Activated CD8-positive, alpha-beta memory T cell treated with anti-CD3 and anti-CD28 coated beads, Interleukin-2, amount 50 U/mL, for 24 hours (primary cell): ENCODE measurements around the gene DPYSL4.

Experiments used
- DNase-seq: peaks from one replicate; pipeline ENCODE4 v3.0.0-alpha.2; 2020; ENCODE audit errors: extremely low read depth

DPYSL4 gene

DNA sequence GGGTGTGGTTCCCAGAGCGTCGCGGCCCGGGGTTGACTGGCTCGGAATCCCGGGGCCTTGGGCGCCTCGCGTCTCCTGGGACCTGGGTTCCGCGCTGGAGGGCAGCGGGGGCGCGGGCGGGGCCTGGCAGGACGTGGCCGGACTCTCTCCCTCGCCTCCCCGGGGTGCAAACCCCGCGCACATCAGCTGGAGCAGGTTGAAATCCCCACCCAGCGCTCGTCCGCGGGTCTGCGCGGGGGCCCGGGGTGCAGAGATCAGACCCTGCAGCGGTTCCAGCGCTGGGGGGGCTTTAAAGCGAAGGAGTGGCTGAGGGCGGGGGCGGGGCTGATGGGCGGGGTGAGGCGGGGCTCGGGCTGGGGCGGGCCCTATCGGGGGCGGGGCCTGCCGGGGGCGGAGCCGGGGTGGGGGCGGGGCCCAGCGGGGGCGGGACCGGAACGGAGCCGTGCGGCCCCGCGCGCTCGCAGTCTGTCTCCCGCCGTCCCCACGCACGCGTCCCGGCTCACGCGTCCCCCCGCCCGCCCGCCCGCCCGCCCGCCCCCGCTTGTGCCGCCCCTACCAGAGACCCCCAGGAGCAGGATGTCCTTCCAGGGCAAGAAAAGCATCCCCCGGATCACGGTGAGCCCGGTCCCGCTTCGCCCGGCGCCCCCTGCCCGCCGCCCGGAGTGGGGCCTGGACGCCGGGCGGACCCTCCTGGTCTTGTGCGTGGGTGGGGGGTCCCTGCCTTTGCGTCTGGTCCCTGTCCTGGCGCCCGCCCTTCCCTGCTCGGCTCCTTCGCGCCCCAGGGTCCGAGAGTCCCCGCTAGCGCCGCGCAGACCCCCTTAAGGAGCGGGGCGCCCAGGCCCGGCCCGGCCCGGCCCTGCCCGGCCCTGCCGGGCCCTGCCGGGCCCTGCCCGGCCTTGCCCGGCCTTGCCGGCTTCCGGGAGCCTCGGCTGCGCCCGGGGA, at the start of gene DPYSL4:
Gene DPYSL4, plus strand, starts transcription at position 461 of the 942 bp plus-strand sequence. Its CDS starts 116 bp downstream, at position 577.
- DNase-seq: no peak

DNA sequence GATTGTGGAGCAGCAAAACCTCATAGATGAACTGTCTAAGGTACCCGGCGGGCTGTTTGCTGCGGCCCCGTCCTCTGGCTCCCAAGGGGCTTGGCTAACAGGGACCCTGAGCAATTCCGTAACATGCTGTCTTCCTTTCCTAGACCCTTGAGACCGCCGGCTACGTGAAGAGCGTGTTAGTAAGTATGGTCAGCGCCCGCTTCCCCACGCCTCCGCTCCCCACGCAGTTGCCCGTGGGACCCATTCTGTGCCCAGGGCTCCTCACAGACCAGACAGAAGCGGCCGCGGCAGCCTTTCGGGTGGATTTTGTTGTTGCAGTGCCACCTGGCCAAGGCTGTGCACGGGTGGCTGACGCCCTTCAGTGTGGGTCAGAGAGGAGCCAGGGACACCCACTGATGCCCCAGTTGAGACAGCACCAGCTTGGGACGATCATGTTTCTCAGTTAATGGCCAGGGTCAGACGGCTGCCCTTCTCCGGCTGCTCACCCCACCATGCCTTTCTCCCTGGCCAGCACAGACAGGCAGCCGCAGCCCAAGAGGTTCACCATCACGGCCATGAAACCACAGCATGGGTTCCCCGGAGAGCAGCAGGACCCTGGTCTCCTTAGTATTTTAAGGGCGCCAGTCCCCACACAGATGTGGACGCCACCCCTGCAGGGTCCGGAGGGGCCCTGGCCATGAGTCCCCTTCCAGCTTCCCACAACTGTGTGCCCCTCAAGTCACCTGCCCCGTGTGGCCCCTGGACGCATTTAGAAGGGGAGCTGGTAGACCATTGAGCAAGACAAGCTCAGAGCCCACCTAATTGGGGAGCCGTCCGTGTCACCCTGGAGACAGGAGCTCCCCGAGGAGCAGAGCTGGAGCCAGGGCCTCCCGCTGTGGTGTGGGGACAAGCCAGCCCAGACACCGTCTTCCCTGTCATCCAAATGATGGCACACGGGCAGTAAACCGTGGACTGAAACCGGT, 49.4 kb upstream of the DPYSL4 start:
- no peak for DNase-seq

DNA sequence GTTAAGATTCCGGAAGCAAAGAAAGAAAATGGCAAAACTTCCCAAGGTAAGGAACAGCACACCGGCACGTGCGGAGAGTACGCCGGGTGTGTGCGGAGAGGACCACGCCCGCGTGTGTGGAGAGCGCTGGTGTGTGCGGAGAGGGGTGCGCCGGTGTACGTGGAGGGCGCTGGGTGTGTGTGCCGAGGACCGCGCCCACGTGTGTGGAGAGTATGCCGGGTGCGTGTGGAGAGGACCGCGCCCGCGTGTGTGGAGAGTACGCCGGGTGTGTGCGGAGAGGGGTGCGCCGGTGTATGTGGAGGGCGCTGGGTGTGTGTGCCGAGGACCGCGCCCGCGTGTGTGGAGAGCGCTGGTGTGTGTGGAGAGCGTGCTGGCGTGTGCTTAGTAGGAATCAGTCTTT, 48.6 kb upstream of the DPYSL4 start:
- DNase-seq: no peak

DNA sequence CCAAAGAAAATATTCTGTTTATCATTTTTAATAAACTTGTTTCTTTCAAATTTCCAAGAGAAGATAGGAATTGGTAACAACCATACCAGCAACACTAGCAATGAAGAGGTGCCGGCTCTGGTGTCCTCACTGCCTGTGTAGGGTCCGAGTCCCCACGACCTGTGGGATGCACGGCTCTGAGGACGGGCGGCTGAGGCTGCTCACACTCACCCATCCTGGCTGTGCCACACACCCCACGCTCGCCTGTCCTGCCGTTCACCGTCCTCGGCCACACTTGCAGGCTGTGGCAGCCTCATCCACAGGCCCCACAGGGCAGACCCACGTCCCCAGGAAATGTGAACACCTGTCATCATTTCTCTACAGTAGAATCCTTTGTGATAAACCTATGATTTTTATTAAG, 48.2 kb upstream of the DPYSL4 start:
- DNase-seq: no peak

DNA sequence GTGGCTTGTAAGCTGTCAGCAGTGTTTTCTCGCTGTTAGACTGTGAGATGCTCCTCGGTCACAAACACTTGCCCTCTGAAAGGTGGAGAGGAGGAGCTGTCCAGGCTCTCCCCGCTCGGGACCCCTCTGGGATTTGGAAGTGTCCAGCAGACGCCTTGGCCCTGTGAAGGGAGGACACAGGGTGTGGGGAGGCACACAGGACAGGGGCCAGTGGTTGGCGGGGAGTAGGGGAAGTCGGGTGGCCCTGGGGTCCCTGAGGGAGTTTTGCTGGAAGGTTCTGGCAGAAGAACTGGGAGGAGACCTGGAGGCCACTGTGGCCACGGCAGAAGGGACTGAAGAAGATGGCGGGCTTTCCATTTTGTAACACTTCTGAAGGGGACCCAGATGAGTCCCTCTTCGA, 47.2 kb upstream of the DPYSL4 start:
- no peak for DNase-seq

DNA sequence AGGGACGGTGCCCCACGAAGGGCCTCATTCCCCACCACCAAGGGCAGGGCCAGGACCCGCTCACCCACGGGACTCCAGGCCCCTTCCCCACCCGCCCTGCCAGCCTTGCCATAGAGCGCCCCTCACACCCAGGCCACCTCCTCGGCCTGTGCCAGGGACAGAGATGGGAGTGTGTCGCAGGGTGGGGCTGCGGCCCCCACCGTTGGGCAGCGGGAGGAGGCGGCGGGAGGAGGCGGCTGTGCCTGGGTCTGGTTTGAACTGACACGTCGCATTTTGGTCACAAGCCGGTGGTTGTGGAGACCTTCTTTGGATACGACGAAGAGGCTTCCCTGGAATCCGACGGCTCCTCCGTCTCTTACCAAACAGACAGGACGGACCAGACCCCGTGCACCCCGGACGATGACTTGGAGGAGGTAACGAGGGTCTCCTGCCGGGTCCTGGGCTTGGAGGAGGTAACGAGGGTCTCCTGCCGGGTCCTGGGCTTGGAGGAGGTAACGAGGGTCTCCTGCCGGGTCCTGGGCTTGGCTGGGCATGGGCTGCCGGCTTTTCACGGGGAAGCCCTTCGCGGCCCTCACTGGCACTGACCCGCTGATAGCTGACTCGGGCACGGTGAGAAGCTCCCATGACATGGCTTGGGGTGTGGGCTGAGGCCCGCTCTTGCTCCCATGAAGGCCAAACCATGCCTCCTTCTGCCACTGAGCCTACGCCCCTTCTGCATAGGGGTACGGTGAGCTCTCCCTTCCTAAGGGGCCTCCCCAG, 46.4 kb upstream of the DPYSL4 start:
- DNase-seq: no peak

DNA sequence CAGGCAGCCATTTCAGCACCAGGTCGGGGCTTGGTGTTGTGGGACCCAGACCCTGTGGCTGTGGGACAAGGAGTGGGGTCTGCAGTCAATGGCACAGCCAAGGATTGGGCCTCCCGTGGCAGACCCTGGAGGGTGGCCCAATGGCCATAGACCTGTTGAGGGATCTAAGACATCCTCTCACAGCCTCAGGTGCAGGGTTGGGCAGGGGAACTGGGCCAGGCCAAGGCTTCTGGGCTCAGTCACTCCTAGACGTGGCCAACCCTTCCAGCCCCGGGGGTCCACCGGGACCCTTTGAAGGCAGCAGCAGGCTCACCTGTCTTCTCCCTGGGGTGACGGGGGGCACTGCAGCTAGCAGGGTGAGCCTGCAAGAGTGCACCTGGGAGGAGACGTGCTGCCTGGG, 45.7 kb upstream of the DPYSL4 start:
- DNase-seq: no peak

DNA sequence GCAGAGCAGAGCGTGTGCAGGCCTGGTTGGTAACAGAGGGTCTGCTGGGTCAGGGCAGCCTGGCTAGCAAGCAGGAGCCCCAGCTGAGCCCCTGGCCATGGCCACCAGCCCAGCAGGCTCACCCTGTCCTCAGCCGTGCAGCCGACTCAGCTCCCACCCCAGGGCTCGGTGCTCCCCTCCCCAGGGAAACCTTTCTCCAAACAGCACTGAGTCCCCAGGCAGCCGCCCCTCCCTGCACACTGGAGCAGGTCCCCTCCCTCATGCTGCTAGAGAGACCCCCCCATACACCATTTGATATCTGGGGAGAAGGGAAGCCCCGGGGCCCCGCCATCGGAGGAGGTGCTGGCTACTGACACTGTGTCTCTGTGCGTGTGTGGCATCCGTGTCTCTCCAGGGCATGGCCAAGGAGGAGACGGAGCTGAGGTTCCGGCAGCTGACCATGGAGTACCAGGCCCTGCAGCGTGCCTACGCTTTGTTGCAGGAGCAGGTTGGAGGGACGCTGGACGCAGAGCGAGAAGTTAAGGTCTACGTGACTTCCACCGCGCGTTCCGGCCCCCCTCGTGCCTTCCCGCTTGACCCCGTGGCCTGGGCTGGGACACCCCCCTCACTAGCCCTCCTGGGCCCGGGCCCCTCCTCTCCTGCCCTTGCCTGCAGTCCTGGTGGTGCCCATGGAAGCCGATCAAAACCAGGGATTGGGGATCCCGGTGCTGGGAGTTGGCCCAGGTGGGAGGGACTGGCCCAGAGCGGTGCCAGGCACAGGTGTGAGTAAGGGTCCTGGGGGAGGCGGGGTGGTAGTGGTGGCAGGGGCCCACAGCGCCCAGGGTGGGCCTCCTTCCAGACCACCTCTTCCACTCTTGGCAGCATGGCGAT, 45.0 kb upstream of the DPYSL4 start:
- DNase-seq: no peak

DNA sequence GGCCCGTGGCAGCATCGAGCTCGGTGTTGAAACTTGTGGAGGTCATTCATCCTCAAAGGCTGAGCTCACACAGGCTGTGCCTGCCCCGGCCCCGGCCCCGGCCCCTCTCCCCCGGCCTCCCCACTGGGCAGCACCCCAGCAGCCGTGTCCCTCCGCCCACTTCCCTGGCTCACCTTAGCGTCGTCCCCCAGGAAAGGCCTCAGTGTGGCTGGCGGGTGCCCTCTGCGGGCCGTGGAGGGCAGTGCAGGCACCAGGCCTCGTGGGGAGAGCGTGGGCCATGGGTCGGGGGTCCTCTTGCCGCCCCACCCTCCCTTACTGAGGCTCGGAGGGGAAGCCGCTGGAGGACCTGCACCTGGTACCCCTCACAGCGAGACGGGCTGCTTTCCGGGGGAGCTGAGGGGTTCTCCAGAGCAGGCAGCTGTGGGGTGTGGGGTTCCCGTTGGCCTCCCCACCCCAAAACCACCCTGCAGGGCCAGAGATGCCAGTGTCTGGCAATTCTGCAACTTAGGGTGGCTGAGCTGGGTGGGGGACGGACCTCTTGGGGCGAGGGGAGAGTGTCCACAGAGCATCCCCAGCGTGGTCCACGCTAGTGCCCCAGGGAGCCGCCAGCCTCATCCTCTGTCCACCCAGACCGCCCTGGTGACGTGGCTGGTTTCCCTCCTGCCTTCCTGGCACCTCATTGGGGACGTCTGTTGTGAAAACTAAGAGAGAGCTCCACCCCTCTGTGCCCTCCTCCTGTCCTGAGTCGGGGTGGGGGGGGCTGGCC, 44.2 kb upstream of the DPYSL4 start:
- no peak for DNase-seq

DNA sequence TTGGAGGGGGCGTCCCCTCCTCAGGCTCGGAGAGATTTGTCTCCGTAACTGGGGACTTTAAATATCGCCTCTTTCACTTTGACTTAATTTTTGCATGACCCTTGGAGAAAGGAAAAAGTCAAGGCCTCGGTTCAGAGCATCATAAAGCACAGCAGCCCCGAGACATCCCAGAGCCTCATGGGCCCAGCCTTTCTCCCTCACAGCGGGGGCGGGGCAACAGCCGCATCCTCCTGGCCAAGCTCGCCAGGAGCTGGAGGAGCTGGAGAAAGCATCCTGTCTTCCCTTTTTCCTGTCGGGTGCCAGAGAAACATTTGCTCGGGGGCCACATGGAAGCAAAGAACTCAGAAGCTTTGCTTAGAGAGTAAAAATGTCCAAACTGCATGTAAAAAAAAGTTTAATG, 43.6 kb upstream of the DPYSL4 start:
- no peak for DNase-seq

DNA sequence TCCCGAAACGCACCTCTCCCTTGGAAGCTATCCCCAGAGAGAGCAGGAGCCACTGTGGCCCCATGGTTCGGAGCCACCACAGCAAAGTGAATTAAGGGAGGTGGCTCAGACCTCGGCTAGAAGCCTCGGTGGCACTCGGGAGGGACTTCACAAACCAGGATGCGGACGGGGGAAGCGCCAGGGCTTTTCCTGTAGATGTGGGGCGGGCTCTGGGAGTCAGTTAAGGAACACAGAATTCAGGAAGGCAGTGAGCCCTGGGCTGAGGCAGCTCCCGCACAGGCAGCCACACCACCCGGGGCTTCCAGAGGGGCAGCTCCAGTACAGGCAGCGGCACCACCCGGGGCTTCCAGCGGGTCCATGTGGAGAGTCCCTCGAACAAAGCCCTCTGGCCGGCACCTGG, 42.7 kb upstream of the DPYSL4 start:
- DNase-seq: no peak

DNA sequence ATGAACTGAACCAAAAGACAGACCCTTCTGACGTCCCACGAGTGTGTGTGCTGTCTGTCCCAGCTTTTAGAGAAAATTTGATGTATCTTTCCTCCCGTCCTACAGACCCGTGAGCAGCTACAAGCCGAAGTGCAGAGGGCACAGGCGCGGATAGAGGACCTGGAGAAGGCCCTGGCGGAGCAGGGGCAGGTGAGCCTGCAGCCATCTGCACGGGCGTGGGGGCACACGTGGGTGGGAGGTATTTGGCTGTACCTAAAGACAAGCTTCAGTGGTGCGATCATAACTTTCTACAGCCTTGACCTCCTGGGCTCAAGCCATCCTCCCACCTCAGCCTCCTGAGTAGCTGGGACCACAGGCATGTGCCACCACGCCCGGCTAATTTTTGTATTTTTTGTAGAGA, 41.7 kb upstream of the DPYSL4 start:
- no peak for DNase-seq

DNA sequence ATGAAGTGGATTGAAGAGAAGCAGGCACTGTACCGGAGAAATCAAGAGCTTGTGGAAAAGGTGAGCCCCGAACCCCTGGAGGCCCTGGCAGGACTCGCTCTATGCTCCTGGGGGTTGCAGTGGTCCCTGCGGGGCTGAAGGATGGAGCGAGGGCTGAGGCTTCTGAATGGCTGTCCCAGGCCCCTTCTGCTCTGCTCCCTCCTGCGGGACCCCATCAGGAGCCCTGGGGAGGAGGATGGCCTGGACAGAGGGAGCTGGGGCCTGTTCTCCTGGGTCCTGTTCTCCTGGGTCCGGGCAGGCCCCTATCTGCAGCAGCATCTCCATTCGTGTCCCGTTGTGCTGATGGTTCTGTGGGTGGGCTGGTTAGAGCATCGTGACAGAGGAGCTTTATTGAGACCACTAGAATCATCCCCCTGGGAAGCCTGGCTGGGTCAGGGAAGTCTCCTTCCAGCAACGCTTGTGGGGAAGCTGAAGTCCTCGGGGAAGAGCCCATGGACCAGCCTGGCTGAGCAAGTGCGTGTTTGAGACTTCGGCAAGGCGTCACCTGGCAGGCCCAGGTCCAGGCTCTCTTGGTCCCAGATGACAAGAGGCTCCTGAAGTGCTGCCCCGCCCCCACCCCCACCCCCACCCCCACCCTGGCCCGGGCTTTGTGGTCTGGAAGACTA, 41.1 kb upstream of the DPYSL4 start:
- no peak for DNase-seq

DNA sequence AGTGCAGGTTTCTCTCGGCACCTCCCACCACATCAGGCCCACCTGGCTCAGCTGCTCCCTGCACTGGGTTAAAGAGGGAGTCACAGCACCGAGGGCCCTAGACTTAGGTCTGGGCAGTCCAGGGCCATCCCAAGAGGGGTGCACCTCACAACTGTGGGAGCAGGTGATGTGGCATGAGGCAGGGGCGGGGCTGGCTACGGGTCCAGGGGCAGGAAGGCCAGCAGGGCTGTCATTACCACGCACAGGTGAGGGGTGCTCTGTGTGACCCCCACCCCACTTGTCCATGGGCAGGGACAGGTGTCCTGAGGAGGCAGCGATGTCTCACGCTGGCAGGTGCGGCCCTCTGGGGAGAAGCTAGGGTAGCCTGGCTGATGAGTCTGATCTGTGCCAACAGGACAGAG, 40.5 kb upstream of the DPYSL4 start:
- no peak for DNase-seq

DNA sequence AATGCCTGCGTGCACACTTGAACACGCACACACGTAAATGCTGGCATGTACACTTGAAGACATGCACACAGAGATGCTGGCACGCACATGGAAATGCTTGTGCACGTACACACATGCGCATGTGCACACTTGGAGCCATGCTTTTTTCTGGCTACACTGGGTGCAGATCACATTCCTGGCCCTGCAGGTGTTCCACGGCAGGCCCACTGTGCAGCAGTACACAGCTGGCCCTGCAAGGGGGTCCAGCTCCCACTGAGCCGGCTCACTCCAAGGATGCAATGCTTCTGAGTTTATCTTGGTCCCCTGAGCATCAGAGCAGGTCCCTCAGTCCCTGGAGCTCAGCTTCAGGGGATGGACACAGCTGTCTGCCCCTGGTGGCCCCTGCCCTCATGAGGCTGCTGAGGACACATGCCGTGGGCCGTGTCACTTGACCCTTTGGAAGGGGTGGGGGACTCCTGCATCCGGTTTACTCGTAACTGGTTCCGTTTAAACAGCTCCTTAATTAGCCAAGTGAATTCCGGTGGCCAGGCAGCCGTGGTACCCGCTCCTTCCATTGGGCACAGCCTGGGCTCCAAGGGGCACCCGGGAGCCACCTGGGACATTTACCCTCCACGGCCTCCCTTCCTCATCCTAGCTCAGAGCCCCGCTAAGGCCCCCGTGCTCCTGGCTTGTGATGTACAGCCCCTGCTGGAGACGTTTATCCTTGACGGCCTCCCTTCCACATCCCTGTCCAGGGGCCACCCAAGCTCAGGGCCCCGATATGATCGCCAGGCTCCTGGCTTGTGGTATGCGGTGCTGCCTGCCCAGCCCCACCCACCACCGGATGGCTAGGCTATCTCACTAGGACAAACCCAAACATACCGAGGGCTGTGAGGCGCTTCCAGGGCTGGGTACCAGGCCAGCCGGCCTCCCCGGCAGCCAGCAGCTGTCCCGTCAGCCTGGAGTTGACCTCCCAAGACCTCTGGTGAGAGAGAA, 39.5 kb upstream of the DPYSL4 start:
- no peak for DNase-seq

DNA sequence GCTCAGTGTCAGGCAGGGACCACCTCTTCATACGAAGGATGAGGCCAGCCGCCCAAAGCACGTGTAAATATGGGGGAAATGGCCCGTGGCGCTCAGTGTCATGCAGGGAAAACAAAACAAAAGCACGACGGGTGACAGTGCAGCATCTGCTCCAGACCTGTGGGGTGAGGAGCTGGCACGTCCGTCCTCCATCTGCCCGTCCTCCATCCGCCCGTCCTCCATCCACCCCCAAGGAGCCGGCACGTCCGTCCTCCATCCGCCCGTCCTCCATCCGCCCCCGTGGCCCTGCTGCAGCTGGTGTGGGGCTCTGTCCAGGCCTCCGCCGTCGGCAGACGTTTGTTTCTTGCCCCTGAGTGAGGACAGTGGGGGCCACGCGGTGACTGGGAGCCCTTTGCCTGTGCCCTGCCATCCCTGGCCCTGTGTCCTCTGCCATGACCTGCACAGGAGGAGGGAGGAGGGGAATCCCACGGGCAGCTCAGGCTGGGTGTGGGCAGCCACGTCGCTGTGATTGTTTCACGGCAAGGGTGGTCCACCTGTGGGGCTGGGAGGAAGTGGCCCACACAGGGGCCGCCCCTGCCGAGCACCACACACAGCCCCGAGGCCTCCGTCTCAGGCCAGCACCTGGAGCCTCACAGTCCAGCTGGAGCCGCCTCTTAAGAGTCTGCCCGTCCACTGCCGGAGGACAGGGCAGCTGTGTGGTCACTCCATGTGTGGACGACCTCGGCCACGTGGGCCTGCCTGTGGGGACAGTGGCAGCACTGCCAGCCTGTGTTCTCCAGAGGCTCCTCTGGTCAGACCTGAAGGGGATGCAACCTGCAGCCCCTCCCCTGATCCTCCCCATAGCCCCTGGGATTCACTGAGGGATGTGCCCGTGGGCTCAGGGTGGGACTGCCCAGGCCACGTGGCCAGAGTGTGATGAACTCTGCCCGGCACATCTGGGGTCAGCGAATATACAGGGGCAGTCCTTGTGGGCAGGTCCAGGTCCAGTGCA, 38.2 kb upstream of the DPYSL4 start:
- DNase-seq: no peak

DNA sequence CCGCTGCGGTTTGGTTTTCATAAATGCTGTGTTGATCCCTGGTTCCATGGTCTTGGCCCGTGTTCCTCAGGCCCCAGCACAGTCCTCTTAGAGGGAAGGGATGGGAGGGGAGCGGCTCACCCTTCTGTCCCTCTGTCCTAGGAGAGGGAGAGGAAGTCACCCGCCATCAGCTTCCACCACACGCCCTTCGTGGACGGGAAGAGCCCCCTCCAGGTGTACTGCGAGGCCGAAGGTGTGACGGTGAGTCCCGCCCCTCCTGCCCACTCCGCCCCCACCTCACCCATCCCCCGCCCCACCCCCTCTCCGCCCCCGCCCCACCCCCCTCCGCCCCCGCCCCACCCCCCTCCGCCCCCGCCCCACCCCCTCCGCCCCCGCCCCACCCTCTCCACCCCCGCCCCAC, 37.5 kb upstream of the DPYSL4 start:
- no peak for DNase-seq
